K562 (cell line): Measurements from ENCODE around the gene KLHL18. TPM values are rescaled to one million over a fixed set of nuclear protein-coding genes. Genes with fewer than 3 reads are reported as not detected.

Experiments
- ETV6 ChIP-seq, 3 experiments: fragments of 150-350 bp in 1 of 3; sonication (generic) in 1 of 3; formaldehyde crosslinking in 1 of 3; IDR thresholded peaks; 2 replicates each; pipeline versions ENCODE4 v1.6.1 to v1.8.0; 2014 to 2022; ENCODE audit warnings: borderline replicate concordance in 2 of 3, low read depth in 2 of 3, antibody characterized with exemption in 1 of 3, low read length in 1 of 3, mild to moderate bottlenecking in 1 of 3, missing genetic modification reagents in 1 of 3
- KHSRP ChIP-seq: fragments of 450-650 bp; IDR thresholded peaks from 2 replicates; pipeline ENCODE4 v1.6.1; 2017
- MAX ChIP-seq: sonication (generic); formaldehyde crosslinking; IDR thresholded peaks from 2 replicates; pipeline ENCODE4 v1.9.0; 2022; ENCODE audit warnings: mild to moderate bottlenecking, missing genetic modification reagents
- NCOA4 ChIP-seq: fragments of 450-650 bp; IDR thresholded peaks from 2 replicates; pipeline ENCODE4 v1.6.1; 2018; ENCODE audit warnings: mild to moderate bottlenecking; ENCODE audit not compliant: partially characterized antibody
- SMC3 ChIP-seq: conservative IDR thresholded peaks from 2 replicates; pipeline ENCODE4 v1.6.1; 2011; ENCODE audit warnings: low read depth, low read length, improper control_type of control experiment; ENCODE audit not compliant: insufficient read depth
- SNIP1 ChIP-seq: fragments of 450-650 bp; IDR thresholded peaks from 2 replicates; pipeline ENCODE4 v1.7.1; 2017; ENCODE audit warnings: low read depth, mild to moderate bottlenecking
- SPI1 ChIP-seq: IDR thresholded peaks from 2 replicates; pipeline ENCODE4 v1.6.1; 2011; ENCODE audit warnings: low read depth, low read length, control low read depth, borderline replicate concordance
- TFAM ChIP-seq: fragments of 250-450 bp; sonication (Bioruptor Pico); conservative IDR thresholded peaks from 2 replicates; pipeline ENCODE4 v1.5.0; 2021; ENCODE audit warnings: mild to moderate bottlenecking, moderate library complexity
- U2AF1 ChIP-seq: fragments of 200-400 bp; formaldehyde crosslinking; optimal IDR thresholded peaks from 2 replicates; pipeline ENCODE3; 2017; ENCODE audit warnings: mild to moderate bottlenecking, low read depth, low read length, moderate library complexity
- ZBED1 ChIP-seq: IDR thresholded peaks from 2 replicates; pipeline ENCODE4 v1.6.1; 2014
- ZNF316 ChIP-seq: fragments of 450-650 bp; IDR thresholded peaks from 2 replicates; pipeline ENCODE4 v1.6.1; 2016
- ZNF780A ChIP-seq: fragments of 250-450 bp; sonication (Bioruptor Pico); IDR thresholded peaks from 2 replicates; pipeline ENCODE4 v1.5.0; 2021; ENCODE audit warnings: mild to moderate bottlenecking
- polyA plus RNA-seq, 8 experiments: library from polyadenylated mRNA; depleted of rRNA in 4 of 8; stranded (reverse) in 5 of 8; unstranded in 3 of 8; fragments of >200 nt; fragmentation: Nextera tagmentation in 2 of 8; fragmentation: Illumina TruSeq in 1 of 8; extraction: Ambion mirVana in 2 of 8; extraction: Trizol in 1 of 8; gene quantifications; 2 replicates each; pipeline versions ENCODE4 v1.2.1 to v1.2.3, GENCODE V29; 2011 to 2014; ENCODE audit warnings: inconsistent platforms in 1 of 8, missing spikeins in 1 of 8
- total RNA-seq, 7 experiments: library from RNA; depleted of rRNA in 6 of 7; stranded (reverse); fragments of >200 nt in 6 of 7; fragmentation: Illumina TruSeq in 2 of 7; extraction: Trizol in 2 of 7; gene quantifications; 2 replicates each; pipeline versions ENCODE4 v1.2.1 to v1.2.3, GENCODE V29; 2011 to 2021; ENCODE audit warnings: low replicate concordance in 1 of 7
- TF ChIP-seq, protein P1 (sequence below): fragments of 450-650 bp; IDR thresholded peaks from 2 replicates; pipeline ENCODE4 v1.6.1; 2016; ENCODE audit warnings: mild to moderate bottlenecking, moderate library complexity
- TF ChIP-seq, protein P2 (sequence below): fragments of 450-650 bp; formaldehyde crosslinking; IDR thresholded peaks from 2 replicates; pipeline ENCODE4 v1.4.0; 2022; ENCODE audit warnings: mild to moderate bottlenecking, moderate library complexity

KLHL18 gene
- total and polyA plus RNA-seq, 9 of the 15 experiments (the other 6 are each of a cell fraction or from before 2014, with no cell fraction given): 26.7 to 97.5 (median 48.7) TPM

- TF ChIP-seq, protein P1, sequence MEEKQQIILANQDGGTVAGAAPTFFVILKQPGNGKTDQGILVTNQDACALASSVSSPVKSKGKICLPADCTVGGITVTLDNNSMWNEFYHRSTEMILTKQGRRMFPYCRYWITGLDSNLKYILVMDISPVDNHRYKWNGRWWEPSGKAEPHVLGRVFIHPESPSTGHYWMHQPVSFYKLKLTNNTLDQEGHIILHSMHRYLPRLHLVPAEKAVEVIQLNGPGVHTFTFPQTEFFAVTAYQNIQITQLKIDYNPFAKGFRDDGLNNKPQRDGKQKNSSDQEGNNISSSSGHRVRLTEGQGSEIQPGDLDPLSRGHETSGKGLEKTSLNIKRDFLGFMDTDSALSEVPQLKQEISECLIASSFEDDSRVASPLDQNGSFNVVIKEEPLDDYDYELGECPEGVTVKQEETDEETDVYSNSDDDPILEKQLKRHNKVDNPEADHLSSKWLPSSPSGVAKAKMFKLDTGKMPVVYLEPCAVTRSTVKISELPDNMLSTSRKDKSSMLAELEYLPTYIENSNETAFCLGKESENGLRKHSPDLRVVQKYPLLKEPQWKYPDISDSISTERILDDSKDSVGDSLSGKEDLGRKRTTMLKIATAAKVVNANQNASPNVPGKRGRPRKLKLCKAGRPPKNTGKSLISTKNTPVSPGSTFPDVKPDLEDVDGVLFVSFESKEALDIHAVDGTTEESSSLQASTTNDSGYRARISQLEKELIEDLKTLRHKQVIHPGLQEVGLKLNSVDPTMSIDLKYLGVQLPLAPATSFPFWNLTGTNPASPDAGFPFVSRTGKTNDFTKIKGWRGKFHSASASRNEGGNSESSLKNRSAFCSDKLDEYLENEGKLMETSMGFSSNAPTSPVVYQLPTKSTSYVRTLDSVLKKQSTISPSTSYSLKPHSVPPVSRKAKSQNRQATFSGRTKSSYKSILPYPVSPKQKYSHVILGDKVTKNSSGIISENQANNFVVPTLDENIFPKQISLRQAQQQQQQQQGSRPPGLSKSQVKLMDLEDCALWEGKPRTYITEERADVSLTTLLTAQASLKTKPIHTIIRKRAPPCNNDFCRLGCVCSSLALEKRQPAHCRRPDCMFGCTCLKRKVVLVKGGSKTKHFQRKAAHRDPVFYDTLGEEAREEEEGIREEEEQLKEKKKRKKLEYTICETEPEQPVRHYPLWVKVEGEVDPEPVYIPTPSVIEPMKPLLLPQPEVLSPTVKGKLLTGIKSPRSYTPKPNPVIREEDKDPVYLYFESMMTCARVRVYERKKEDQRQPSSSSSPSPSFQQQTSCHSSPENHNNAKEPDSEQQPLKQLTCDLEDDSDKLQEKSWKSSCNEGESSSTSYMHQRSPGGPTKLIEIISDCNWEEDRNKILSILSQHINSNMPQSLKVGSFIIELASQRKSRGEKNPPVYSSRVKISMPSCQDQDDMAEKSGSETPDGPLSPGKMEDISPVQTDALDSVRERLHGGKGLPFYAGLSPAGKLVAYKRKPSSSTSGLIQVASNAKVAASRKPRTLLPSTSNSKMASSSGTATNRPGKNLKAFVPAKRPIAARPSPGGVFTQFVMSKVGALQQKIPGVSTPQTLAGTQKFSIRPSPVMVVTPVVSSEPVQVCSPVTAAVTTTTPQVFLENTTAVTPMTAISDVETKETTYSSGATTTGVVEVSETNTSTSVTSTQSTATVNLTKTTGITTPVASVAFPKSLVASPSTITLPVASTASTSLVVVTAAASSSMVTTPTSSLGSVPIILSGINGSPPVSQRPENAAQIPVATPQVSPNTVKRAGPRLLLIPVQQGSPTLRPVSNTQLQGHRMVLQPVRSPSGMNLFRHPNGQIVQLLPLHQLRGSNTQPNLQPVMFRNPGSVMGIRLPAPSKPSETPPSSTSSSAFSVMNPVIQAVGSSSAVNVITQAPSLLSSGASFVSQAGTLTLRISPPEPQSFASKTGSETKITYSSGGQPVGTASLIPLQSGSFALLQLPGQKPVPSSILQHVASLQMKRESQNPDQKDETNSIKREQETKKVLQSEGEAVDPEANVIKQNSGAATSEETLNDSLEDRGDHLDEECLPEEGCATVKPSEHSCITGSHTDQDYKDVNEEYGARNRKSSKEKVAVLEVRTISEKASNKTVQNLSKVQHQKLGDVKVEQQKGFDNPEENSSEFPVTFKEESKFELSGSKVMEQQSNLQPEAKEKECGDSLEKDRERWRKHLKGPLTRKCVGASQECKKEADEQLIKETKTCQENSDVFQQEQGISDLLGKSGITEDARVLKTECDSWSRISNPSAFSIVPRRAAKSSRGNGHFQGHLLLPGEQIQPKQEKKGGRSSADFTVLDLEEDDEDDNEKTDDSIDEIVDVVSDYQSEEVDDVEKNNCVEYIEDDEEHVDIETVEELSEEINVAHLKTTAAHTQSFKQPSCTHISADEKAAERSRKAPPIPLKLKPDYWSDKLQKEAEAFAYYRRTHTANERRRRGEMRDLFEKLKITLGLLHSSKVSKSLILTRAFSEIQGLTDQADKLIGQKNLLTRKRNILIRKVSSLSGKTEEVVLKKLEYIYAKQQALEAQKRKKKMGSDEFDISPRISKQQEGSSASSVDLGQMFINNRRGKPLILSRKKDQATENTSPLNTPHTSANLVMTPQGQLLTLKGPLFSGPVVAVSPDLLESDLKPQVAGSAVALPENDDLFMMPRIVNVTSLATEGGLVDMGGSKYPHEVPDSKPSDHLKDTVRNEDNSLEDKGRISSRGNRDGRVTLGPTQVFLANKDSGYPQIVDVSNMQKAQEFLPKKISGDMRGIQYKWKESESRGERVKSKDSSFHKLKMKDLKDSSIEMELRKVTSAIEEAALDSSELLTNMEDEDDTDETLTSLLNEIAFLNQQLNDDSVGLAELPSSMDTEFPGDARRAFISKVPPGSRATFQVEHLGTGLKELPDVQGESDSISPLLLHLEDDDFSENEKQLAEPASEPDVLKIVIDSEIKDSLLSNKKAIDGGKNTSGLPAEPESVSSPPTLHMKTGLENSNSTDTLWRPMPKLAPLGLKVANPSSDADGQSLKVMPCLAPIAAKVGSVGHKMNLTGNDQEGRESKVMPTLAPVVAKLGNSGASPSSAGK: no peak
- TF ChIP-seq, protein P2, sequence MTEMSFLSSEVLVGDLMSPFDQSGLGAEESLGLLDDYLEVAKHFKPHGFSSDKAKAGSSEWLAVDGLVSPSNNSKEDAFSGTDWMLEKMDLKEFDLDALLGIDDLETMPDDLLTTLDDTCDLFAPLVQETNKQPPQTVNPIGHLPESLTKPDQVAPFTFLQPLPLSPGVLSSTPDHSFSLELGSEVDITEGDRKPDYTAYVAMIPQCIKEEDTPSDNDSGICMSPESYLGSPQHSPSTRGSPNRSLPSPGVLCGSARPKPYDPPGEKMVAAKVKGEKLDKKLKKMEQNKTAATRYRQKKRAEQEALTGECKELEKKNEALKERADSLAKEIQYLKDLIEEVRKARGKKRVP (CRISPR knock-in tag): no peak
- TF ChIP-seq ETV6 (IDR thresholded peaks at IDR 0.05; ENCODE audit: borderline replicate concordance in 1 of 2, low read depth in 2 of 2, low read length in 1 of 2) (no peak), ETV6 (CRISPR knock-in tag; IDR thresholded peaks at IDR 0.05; ENCODE audit: borderline replicate concordance) (no peak), ZBED1 (no peak), MAX (CRISPR knock-in tag) (peak; percentile 76), SMC3 (no peak), ZNF780A (CRISPR knock-in tag) (no peak), SNIP1 (no peak), KHSRP (no peak), U2AF1 (no peak), NCOA4 (no peak), TFAM (no peak), SPI1 (no peak; the same call in 1 of the 2 replicates), ZNF316 (no peak)
These were observed 15.8 kb upstream of the KLHL18 start (continued) for GRCh38 chr3:47266709-47267489.
